Osteoblast (primary cell): ENCODE measurements around the gene EN2. TPM values are rescaled to one million over a fixed set of nuclear protein-coding genes. Genes with fewer than 3 reads are reported as not detected.

Experiments used
- DNase-seq: peaks from one replicate; pipeline ENCODE4 v3.0.0; 2011; ENCODE audit warnings: low spot score, mixed read lengths; ENCODE audit not compliant: insufficient read length; ENCODE audit errors: missing footprints
- H2AFZ ChIP-seq: 2 replicates; pipeline ENCODE4 v1.6.0; 2011; ENCODE audit warnings: mild to moderate bottlenecking, low read length
- H3K27ac ChIP-seq: 2 replicates; pipeline ENCODE4 v1.5.1; 2011; ENCODE audit warnings: mild to moderate bottlenecking, low read depth, low read length, moderate library complexity
- H3K27me3 ChIP-seq: 2 replicates; pipeline ENCODE4 v1.6.0; 2012; ENCODE audit warnings: mild to moderate bottlenecking, control low read depth, inconsistent platforms, low read length, moderate library complexity; ENCODE audit not compliant: insufficient read depth
- H3K36me3 ChIP-seq: 2 replicates; pipeline ENCODE4 v1.5.1; 2011; ENCODE audit warnings: mild to moderate bottlenecking, low read length, control low read depth, moderate library complexity; ENCODE audit not compliant: insufficient read depth
- H3K4me1 ChIP-seq: 2 replicates; pipeline ENCODE4 v1.5.1; 2011; ENCODE audit warnings: mild to moderate bottlenecking, low read length, control low read depth, moderate library complexity; ENCODE audit not compliant: insufficient read depth
- H3K4me2 ChIP-seq: 2 replicates; pipeline ENCODE4 v1.6.0; 2011; ENCODE audit warnings: mild to moderate bottlenecking, low read length; ENCODE audit not compliant: insufficient read depth
- H3K4me3 ChIP-seq: fragments of 200-600 bp; sonication (generic); 3 replicates; pipeline ENCODE4 v1.5.1; 2012; ENCODE audit warnings: mild to moderate bottlenecking, low read length, inconsistent platforms; ENCODE audit not compliant: insufficient read depth
- H3K79me2 ChIP-seq: 2 replicates; pipeline ENCODE4 v1.6.0; 2012; ENCODE audit warnings: mild to moderate bottlenecking, low read length, control low read depth, inconsistent platforms; ENCODE audit not compliant: insufficient read depth
- H3K9me3 ChIP-seq: 2 replicates; pipeline ENCODE4 v1.5.1; 2011; ENCODE audit warnings: low read depth, low read length, control low read depth
- H4K20me1 ChIP-seq: 2 replicates; pipeline ENCODE4 v1.6.0; 2012; ENCODE audit warnings: mild to moderate bottlenecking, low read length, control low read depth; ENCODE audit not compliant: insufficient read depth
- total RNA-seq: library from RNA; depleted of rRNA; stranded (reverse); fragments of >200 nt; gene quantifications from 2 replicates; pipeline ENCODE4 v1.2.3, GENCODE V29; 2012
- TF ChIP-seq, protein P1 (sequence below): IDR thresholded peaks from 2 replicates; pipeline ENCODE4 v1.5.1; 2011; ENCODE audit warnings: mild to moderate bottlenecking, low read depth, low read length, moderate library complexity; ENCODE audit errors: extremely low read depth

Gene EN2
- total RNA-seq, 1 donor, result under 0.01 TPM

DNA sequence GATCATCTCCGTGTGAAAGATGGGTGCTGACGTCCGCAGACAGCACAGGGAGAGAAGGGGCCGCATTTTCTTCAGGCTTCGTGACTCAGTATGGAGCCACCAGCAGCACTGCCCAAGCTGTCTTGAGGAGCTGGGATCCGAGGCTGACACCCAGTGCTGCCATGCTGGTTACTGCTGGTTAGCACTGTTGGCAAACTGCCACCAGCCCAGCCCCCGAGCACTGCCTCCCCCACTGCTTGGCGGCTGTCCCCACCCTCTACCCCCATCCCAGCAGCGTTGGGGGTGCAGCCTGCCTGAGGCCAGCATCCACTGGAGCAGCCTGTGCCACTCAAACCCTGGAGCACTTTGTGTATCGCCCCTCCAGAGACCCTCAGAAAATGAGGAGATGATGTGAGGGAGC lies 35.8 kb upstream of the EN2 start:
- no peak overlapping the region for H2AFZ ChIP-seq

DNA sequence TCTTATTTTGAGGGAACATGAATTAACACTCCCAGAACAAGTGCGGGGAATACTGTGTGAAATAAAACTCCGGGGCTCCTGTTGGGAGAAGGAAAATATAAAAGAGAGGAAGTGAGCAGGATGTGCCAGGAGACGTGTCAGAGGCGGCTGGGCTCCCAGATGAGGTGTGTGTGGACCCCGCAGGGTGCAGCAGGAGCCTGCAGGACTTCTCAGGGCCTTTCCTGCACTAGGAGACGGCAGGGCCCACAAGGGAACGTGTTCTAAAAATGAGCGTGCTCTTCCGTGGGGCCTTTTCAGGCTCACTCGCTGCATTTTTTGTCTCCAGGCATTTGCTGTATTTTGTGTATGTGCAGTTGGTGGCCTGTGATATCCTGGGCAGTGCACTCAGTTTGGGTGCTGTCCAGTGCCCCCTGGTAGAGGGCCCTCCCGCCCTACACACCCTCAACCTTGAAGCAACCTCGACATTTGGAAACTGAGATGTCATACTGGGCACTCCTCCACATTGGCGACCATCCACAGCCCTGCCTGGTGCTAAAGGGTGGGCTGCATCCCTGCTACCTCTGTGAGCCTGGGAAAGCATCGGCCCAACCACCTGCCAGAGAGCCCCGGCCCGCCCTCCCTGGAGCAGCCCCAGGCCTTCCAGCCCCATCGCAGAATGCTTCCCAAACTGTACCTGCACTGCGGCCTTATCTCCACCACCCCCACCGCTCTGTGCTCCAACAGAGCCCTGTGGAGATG lies 35.2 kb upstream of the EN2 start:
- Histone ChIP-seq H3K9me3 (no peaks in the 10 kb centered on the region), H3K27me3 (no peaks in the 10 kb centered on the region), H3K4me3 (no peak overlapping the region), H3K79me2 (no peaks in the 10 kb centered on the region), H2AFZ (no peak overlapping the region), H3K4me2 (no peak overlapping the region), H3K27ac (no peak overlapping the region), H3K4me1 (no peaks in the 10 kb centered on the region), H4K20me1 (no peaks in the 10 kb centered on the region), H3K36me3 (no peaks in the 10 kb centered on the region)
- TF ChIP-seq, protein P1, sequence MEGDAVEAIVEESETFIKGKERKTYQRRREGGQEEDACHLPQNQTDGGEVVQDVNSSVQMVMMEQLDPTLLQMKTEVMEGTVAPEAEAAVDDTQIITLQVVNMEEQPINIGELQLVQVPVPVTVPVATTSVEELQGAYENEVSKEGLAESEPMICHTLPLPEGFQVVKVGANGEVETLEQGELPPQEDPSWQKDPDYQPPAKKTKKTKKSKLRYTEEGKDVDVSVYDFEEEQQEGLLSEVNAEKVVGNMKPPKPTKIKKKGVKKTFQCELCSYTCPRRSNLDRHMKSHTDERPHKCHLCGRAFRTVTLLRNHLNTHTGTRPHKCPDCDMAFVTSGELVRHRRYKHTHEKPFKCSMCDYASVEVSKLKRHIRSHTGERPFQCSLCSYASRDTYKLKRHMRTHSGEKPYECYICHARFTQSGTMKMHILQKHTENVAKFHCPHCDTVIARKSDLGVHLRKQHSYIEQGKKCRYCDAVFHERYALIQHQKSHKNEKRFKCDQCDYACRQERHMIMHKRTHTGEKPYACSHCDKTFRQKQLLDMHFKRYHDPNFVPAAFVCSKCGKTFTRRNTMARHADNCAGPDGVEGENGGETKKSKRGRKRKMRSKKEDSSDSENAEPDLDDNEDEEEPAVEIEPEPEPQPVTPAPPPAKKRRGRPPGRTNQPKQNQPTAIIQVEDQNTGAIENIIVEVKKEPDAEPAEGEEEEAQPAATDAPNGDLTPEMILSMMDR, result no peak
- no peak for DNase-seq

More for the DNA sequence above, 35.8 kb upstream of the EN2 start:
- Histone ChIP-seq H4K20me1 (no peaks in the 10 kb centered on the region), H3K27me3 (no peaks in the 10 kb centered on the region), H3K27ac (no peak overlapping the region), H3K9me3 (no peaks in the 10 kb centered on the region), H3K79me2 (no peaks in the 10 kb centered on the region), H3K4me1 (no peaks in the 10 kb centered on the region), H3K4me2 (no peak overlapping the region), H3K36me3 (no peaks in the 10 kb centered on the region), H3K4me3 (no peak overlapping the region)
- no peak for DNase-seq
- TF ChIP-seq, protein P1, result no peak

DNA sequence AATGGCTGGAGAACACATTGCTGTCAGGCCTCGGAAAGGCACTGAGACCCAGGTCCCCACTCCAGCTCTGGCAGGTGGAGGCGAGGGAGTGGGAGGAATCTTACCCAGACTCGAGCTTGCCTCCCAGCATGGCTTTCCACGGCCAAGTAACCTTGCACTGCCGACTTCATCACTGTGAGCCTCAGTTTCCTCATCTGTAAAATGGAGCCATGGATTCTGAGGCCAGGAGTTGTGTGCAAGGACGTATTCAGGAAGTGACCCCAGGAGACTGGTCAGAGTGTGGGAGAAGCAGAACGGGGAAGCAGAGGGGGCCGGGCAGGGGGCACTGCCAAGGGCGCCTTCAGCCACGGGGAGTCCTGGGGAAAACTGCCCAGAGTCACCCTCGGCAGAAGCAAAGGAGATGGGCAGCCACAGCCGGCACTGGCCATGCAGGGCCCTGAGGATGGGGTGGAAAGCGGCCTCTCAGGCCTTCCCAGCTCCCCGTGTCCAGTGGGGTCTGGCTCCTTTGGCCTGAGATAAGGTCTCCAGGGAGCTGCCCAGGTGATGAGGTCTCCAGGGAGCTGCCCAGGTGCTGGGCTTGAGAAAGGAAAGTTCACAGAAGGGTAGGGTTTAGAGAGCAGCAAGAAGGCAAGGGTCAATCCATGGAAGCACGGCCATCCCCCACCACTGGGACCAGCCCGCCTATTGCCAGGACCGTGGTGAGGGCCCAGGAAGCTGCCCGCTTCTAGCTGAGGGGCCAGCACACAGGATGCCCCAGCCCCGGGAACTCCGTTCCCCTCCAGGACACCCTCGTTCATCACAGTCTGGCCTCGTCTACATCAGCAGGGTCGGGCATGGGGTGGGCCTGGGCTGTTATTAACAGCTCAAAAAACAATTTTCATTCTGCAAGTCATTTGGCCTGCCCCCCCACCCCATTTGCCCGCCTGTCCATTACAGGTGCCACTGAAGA lies 34.3 kb upstream of the EN2 start:
- Histone ChIP-seq H3K4me3 (no peak overlapping the region), H3K27ac (no peak overlapping the region), H3K9me3 (no peaks in the 10 kb centered on the region), H4K20me1 (no peaks in the 10 kb centered on the region), H3K4me1 (no peaks in the 10 kb centered on the region), H3K36me3 (no peaks in the 10 kb centered on the region), H3K79me2 (no peaks in the 10 kb centered on the region), H3K27me3 (no peaks in the 10 kb centered on the region), H3K4me2 (no peak overlapping the region), H2AFZ (no peak overlapping the region)
- DNase-seq, result peak; percentile 72
- TF ChIP-seq, protein P1, result no peak
